ENCODE data around the gene COG5. TPM values are rescaled to one million over a fixed set of nuclear protein-coding genes. Genes with fewer than 3 reads are reported as not detected.
A peak's percentile ranks its signal among the peaks of the same experiment; 100 is the strongest.

COG5 gene
- total RNA-seq, 1 donor from 2014 or later: 39.6 TPM

GRCh38 chr7:107394276-107394675 lies 169.4 kb downstream of the COG5 start:
- DNase-seq: no peak
- H3K4me3 ChIP-seq: no peak overlapping the region
- no peaks in the 10 kb centered on the region for H3K36me3 ChIP-seq
- no peak overlapping the region for H3K27ac ChIP-seq
- no peaks in the 10 kb centered on the region for H3K9me3 ChIP-seq
- no peaks in the 10 kb centered on the region for H3K4me1 ChIP-seq
- ATAC-seq: no peak
- no peaks in the 10 kb centered on the region for H3K27me3 ChIP-seq
- no peak for TF ChIP-seq CTCF (IDR thresholded peaks at IDR 0.05)
- intact Hi-C loops (cut with DNase I): no loop called here

GRCh38 chr7:107392830-107393229 lies 170.9 kb downstream of the COG5 start:
- ATAC-seq: no peak
- TF ChIP-seq CTCF (IDR thresholded peaks at IDR 0.05): no peak
- intact Hi-C loops (cut with DNase I): no loop called here
- no peaks in the 10 kb centered on the region for H3K9me3 ChIP-seq
- DNase-seq: no peak
- no peaks in the 10 kb centered on the region for H3K27me3 ChIP-seq
- no peak overlapping the region for H3K4me3 ChIP-seq
- H3K27ac ChIP-seq: no peak overlapping the region
- no peaks in the 10 kb centered on the region for H3K36me3 ChIP-seq
- no peaks in the 10 kb centered on the region for H3K4me1 ChIP-seq

- no peaks in the 10 kb centered on the region for H3K27me3 ChIP-seq
- intact Hi-C loops (cut with DNase I): no loop called here
- TF ChIP-seq CTCF (IDR thresholded peaks at IDR 0.05): no peak
- no peak overlapping the region for H3K27ac ChIP-seq
- H3K4me3 ChIP-seq: no peak overlapping the region
- no peaks in the 10 kb centered on the region for H3K36me3 ChIP-seq
- H3K4me1 ChIP-seq: peaks cover 6% of the 10 kb centered on the region
- no peak for DNase-seq
- ATAC-seq: no peak
- no peaks in the 10 kb centered on the region for H3K9me3 ChIP-seq
Observed at GRCh38 chr7:107390916-107391315, 172.8 kb downstream of the COG5 start.

GRCh38 chr7:107388604-107389003 lies 175.1 kb downstream of the COG5 start:
- intact Hi-C loops (cut with DNase I): no loop called here
- DNase-seq (no peak), ATAC-seq (no peak)
- H3K4me1 ChIP-seq: peaks cover 6% of the 10 kb centered on the region
- H3K4me3 ChIP-seq: no peak overlapping the region
- TF ChIP-seq CTCF (IDR thresholded peaks at IDR 0.05): no peak
- H3K27ac ChIP-seq: no peak overlapping the region
- no peaks in the 10 kb centered on the region for H3K9me3 ChIP-seq
- no peaks in the 10 kb centered on the region for H3K27me3 ChIP-seq
- no peaks in the 10 kb centered on the region for H3K36me3 ChIP-seq

- TF ChIP-seq CTCF (IDR thresholded peaks at IDR 0.05): no peak
- Histone ChIP-seq H3K4me3 (no peak overlapping the region), H3K36me3 (no peaks in the 10 kb centered on the region), H3K27ac (peak overlapping the region; percentile 13), H3K9me3 (no peaks in the 10 kb centered on the region), H3K27me3 (no peaks in the 10 kb centered on the region), H3K4me1 (peaks cover 6% of the 10 kb centered on the region)
- no peak for DNase-seq
- intact Hi-C loops (cut with DNase I): no loop called here
- ATAC-seq: no peak
Observed at GRCh38 chr7:107387573-107388219, 176.0 kb downstream of the COG5 start.

GRCh38 chr7:107387128-107387527 lies 176.6 kb downstream of the COG5 start:
- Histone ChIP-seq H3K4me1 (peaks cover 6% of the 10 kb centered on the region), H3K36me3 (no peaks in the 10 kb centered on the region), H3K27ac (no peak overlapping the region), H3K27me3 (no peaks in the 10 kb centered on the region), H3K4me3 (no peak overlapping the region), H3K9me3 (no peaks in the 10 kb centered on the region)
- DNase-seq (no peak), ATAC-seq (peak; percentile 50)
- intact Hi-C loops (cut with DNase I): no loop called here
- no peak for TF ChIP-seq CTCF (IDR thresholded peaks at IDR 0.05)
